NCI-H187 (cell line): ENCODE data around the gene KRT25.
"Not testable (repeated sequence)": the region's sequence is repeated elsewhere in the genome, so short reads cannot be mapped to it uniquely, and the experiment has no call there.

Experiments used
- DNase-seq, 2 experiments: peaks; one replicate each; lab custom pipeline; 2025; lab: John Stamatoyannopoulos, UW

KRT25 gene

GRCh38 chr17:40753804-40754203, 1.3 kb downstream of the KRT25 start:
- DNase-seq: no peak

- DNase-seq: no peak
These were observed 4.1 kb downstream of the KRT25 start for GRCh38 chr17:40751065-40751464.

- DNase-seq: no peak
These were observed 4.7 kb downstream of the KRT25 start for GRCh38 chr17:40750391-40750790.

- DNase-seq: not testable (repeated sequence)
These were observed 6.5 kb downstream of the KRT25 start for GRCh38 chr17:40748666-40749065.

- no peak for DNase-seq
These were observed 16.6 kb downstream of the KRT25 start for GRCh38 chr17:40738553-40738952.

- DNase-seq: no peak
These were observed 20.1 kb downstream of the KRT25 start for GRCh38 chr17:40735016-40735415.

GRCh38 chr17:40734018-40734417, 21.1 kb downstream of the KRT25 start:
- no peak for DNase-seq

GRCh38 chr17:40730970-40731369, 24.2 kb downstream of the KRT25 start:
- DNase-seq: no peak

GRCh38 chr17:40727447-40728231, 27.5 kb downstream of the KRT25 start:
- DNase-seq: no peak

- DNase-seq: no peak
These were observed 28.2 kb downstream of the KRT25 start for GRCh38 chr17:40726919-40727318.

- DNase-seq: no peak
These were observed 30.5 kb downstream of the KRT25 start for GRCh38 chr17:40724656-40725055.

GRCh38 chr17:40722241-40722640, 32.9 kb downstream of the KRT25 start:
- no peak for DNase-seq

GRCh38 chr17:40720899-40721298, 34.2 kb downstream of the KRT25 start:
- DNase-seq: no peak

- no peak for DNase-seq
These were observed 36.2 kb downstream of the KRT25 start for GRCh38 chr17:40718930-40719329.

GRCh38 chr17:40717776-40718175, 37.4 kb downstream of the KRT25 start:
- DNase-seq: no peak

- DNase-seq: no peak
These were observed 40.7 kb downstream of the KRT25 start for GRCh38 chr17:40714473-40714872.

- no peak for DNase-seq
These were observed 47.4 kb downstream of the KRT25 start for GRCh38 chr17:40707745-40708144.

- DNase-seq: no peak
These were observed 49.5 kb downstream of the KRT25 start for GRCh38 chr17:40705584-40705983.

GRCh38 chr17:40703652-40704051, 51.5 kb downstream of the KRT25 start, which contains the start of gene KRT24:
TSS of gene KRT24 (minus strand) at chr17:40703752. CDS start at chr17:40703693, 59 bp downstream.
- DNase-seq: no peak

GRCh38 chr17:40702271-40702670, 52.9 kb downstream of the KRT25 start:
- DNase-seq: no peak

- no peak for DNase-seq
These were observed 55.3 kb downstream of the KRT25 start for GRCh38 chr17:40699853-40700252.

GRCh38 chr17:40699371-40699770, 55.8 kb downstream of the KRT25 start:
- DNase-seq: no peak
